ENCODE measurements around the gene IFITM2.

IFITM2 gene

GRCh38 chr11:278001-278951, 29.3 kb upstream of the IFITM2 start, which contains the start of gene NLRP6:
Gene NLRP6 (plus strand): TSS chr11:278407. CDS start chr11:278570, 163 bp downstream.
- no peak for DNase-seq (ENCODE audit: low read depth)
- no peak for TF ChIP-seq CTCF (IDR thresholded peaks at IDR 0.05; ENCODE audit: low read depth, low read length, missing control alignments)
- in situ Hi-C loops (cut with HindIII; ENCODE audit: low sequenced_read_pairs): no loop called here
- no peak within 1 kb of the TSS for H3K4me3 ChIP-seq (ENCODE audit: low read depth, low read length)

- in situ Hi-C loops (cut with HindIII; ENCODE audit: low sequenced_read_pairs): no loop called here
- no peak overlapping the region for H3K4me3 ChIP-seq (ENCODE audit: low read depth, low read length)
- TF ChIP-seq CTCF (IDR thresholded peaks at IDR 0.05; ENCODE audit: low read depth, low read length, missing control alignments): no peak
- DNase-seq (ENCODE audit: low read depth): no peak
These were observed 28.3 kb upstream of the IFITM2 start for GRCh38 chr11:279040-279965.

GRCh38 chr11:279966-280705, 27.5 kb upstream of the IFITM2 start:
- H3K4me3 ChIP-seq (ENCODE audit: low read depth, low read length): no peak overlapping the region
- in situ Hi-C loops (cut with HindIII; ENCODE audit: low sequenced_read_pairs): no loop called here
- TF ChIP-seq CTCF (IDR thresholded peaks at IDR 0.05; ENCODE audit: low read depth, low read length, missing control alignments): no peak
- no peak for DNase-seq (ENCODE audit: low read depth)

GRCh38 chr11:280706-281485, 26.7 kb upstream of the IFITM2 start:
- no peak for DNase-seq (ENCODE audit: low read depth)
- TF ChIP-seq CTCF (IDR thresholded peaks at IDR 0.05; ENCODE audit: low read depth, low read length, missing control alignments): no peak
- in situ Hi-C loops (cut with HindIII; ENCODE audit: low sequenced_read_pairs): no loop called here
- no peak overlapping the region for H3K4me3 ChIP-seq (ENCODE audit: low read depth, low read length)

- TF ChIP-seq CTCF (IDR thresholded peaks at IDR 0.05; ENCODE audit: low read depth, low read length, missing control alignments): no peak
- no peak for DNase-seq (ENCODE audit: low read depth)
- no peak overlapping the region for H3K4me3 ChIP-seq (ENCODE audit: low read depth, low read length)
- in situ Hi-C loops (cut with HindIII; ENCODE audit: low sequenced_read_pairs): no loop called here
These were observed 26.0 kb upstream of the IFITM2 start for GRCh38 chr11:281486-282161.
